K562 (cell line): Measurements from ENCODE around the gene CRTC3. TPM values are rescaled to one million over a fixed set of nuclear protein-coding genes. Genes with fewer than 3 reads are reported as not detected.

ENCODE experiments used
- ATAC-seq: fragments of 200-7000 bp; cut with Tn5 transposase; 3 replicates; pipeline ENCODE4 v1.9.1; 2020; ENCODE audit warnings: moderate library complexity
- BruUV-seq: library from RNA; stranded (reverse); fragments of 400-500 nt; replicated peaks from 2 replicates; lab custom pipeline; 2021; lab: Mats Ljungman, UMichigan
- CTCF ChIA-PET: fragments of 300-600 bp; formaldehyde crosslinking; extraction: SDS; loops from one replicate; lab custom pipeline; 2021; ENCODE audit warnings: low intra/inter-chr PET ratio; lab: Yijun Ruan, JAX
- POLR2A ChIA-PET: fragments of 300-600, 350-650 bp; sonication (Branson Sonifier 250); formaldehyde crosslinking; extraction: SDS; loops from one replicate; lab custom pipeline; 2021; ENCODE audit warnings: antibody characterized with exemption, inconsistent platforms; lab: Yijun Ruan, JAX
- DNase-seq, 4 experiments: peaks; one replicate each; pipeline versions ENCODE4 v3.0.0 to v3.0.0-alpha.2; 2011 to 2018; ENCODE audit warnings: low spot score in 3 of 4, mixed read lengths in 3 of 4; ENCODE audit errors: extremely low read depth in 1 of 4
- FAIRE-seq: peaks from 2 replicates; lab custom pipeline; 2011; peaks lifted over from hg19 to GRCh38; lab: Jason Lieb, UNC
- H2AFZ ChIP-seq: 2 replicates; pipeline ENCODE4 v1.6.0; 2011; ENCODE audit warnings: low read depth, low read length, control low read depth, inconsistent platforms
- H3K27ac ChIP-seq: fragments of 200-600 bp; 3 replicates; pipeline ENCODE4 v1.8.0; 2011; ENCODE audit warnings: low read depth, mild to moderate bottlenecking, control low read depth, inconsistent platforms, low read length, moderate library complexity, mixed read lengths; ENCODE audit errors: extremely low read depth
- H3K27me3 ChIP-seq, 2 experiments: fragments of 300-600 bp in 1 of 2; 2 replicates in 1 of 2; 3 replicates in 1 of 2; pipeline versions ENCODE4 v1.6.0 to v1.8.0; 2011; ENCODE audit warnings: inconsistent platforms in 2 of 2, low read length in 2 of 2, mild to moderate bottlenecking in 1 of 2, mixed read lengths in 1 of 2, moderate library complexity in 1 of 2; ENCODE audit not compliant: control insufficient read depth in 2 of 2, insufficient read depth in 2 of 2
- H3K36me3 ChIP-seq: fragments of 300-600 bp; 3 replicates; pipeline ENCODE4 v1.8.0; 2011; ENCODE audit warnings: mild to moderate bottlenecking, low read length, inconsistent platforms; ENCODE audit not compliant: control insufficient read depth, insufficient read depth
- H3K4me1 ChIP-seq, 2 experiments: fragments of 200-600 bp in 1 of 2; replicated peaks in 1 of 2; 2 replicates in 1 of 2; 3 replicates in 1 of 2; pipeline versions ENCODE4 v1.5.1 to v1.8.0; 2011; ENCODE audit warnings: inconsistent platforms in 2 of 2, low read length in 2 of 2, mild to moderate bottlenecking in 1 of 2, mixed read lengths in 1 of 2, moderate library complexity in 1 of 2; ENCODE audit not compliant: control insufficient read depth in 2 of 2, insufficient read depth in 2 of 2
- H3K4me2 ChIP-seq: 2 replicates; pipeline ENCODE4 v1.6.1; 2011; ENCODE audit warnings: low read length, control low read depth, inconsistent platforms, mixed read lengths; ENCODE audit not compliant: insufficient read depth
- H3K4me3 ChIP-seq: fragments of 200-600 bp; sonication (generic), shearing (Covaris generic); 2 replicates; pipeline ENCODE4 v1.5.1; 2016; ENCODE audit warnings: control low read depth, inconsistent platforms
- H3K79me2 ChIP-seq: fragments of 200-600 bp; 3 replicates; pipeline ENCODE4 v1.8.0; 2011; ENCODE audit warnings: low read length, inconsistent platforms; ENCODE audit not compliant: control insufficient read depth, insufficient read depth
- H3K9ac ChIP-seq, 2 experiments: 2 replicates each; pipeline versions ENCODE4 v1.6.0 to v1.6.1; 2011; ENCODE audit warnings: low read depth in 2 of 2, low read length in 2 of 2, control low read depth in 1 of 2, inconsistent platforms in 1 of 2, mild to moderate bottlenecking in 1 of 2, mixed read lengths in 1 of 2; ENCODE audit not compliant: insufficient read depth in 1 of 2
- H3K9me1 ChIP-seq: one replicate; pipeline ENCODE4 v1.6.0; 2011; ENCODE audit warnings: inconsistent platforms, mild to moderate bottlenecking, low read length, moderate library complexity; ENCODE audit not compliant: control insufficient read depth, insufficient read depth
- H3K9me3 ChIP-seq: replicated peaks from 2 replicates; pipeline ENCODE4 v1.5.1; 2011; ENCODE audit warnings: low read depth, low read length, inconsistent platforms; ENCODE audit not compliant: control insufficient read depth, insufficient read depth
- H4K20me1 ChIP-seq: replicated peaks from 2 replicates; pipeline ENCODE4 v1.6.1; 2011; ENCODE audit warnings: low read length, inconsistent platforms, mixed read lengths; ENCODE audit not compliant: control insufficient read depth, insufficient read depth
- E2F4 ChIP-seq: sonication (generic); formaldehyde crosslinking; IDR thresholded peaks from 2 replicates; pipeline ENCODE4 v1.8.0; 2022; ENCODE audit warnings: mild to moderate bottlenecking, low read depth, missing genetic modification reagents
- FOXM1 ChIP-seq, 2 experiments: fragments of 450-650 bp in 1 of 2; sonication (generic) in 1 of 2; formaldehyde crosslinking in 1 of 2; IDR thresholded peaks; 2 replicates each; pipeline versions ENCODE4 v1.6.1 to v1.9.0; 2017 to 2022; ENCODE audit warnings: low read depth in 2 of 2, mild to moderate bottlenecking in 2 of 2, missing genetic modification reagents in 1 of 2, moderate library complexity in 1 of 2
- ZNF184 ChIP-seq: sonication (generic); formaldehyde crosslinking; IDR thresholded peaks from 2 replicates; pipeline ENCODE4 v1.5.0; 2020; ENCODE audit warnings: missing genetic modification reagents
- ZNF431 ChIP-seq: sonication (generic); formaldehyde crosslinking; IDR thresholded peaks from 2 replicates; pipeline ENCODE4 v1.8.0; 2022; ENCODE audit warnings: mild to moderate bottlenecking, missing genetic modification reagents
- ZNF436 ChIP-seq: fragments of 250-450, 450-650 bp; sonication (Bioruptor Pico); formaldehyde crosslinking; IDR thresholded peaks from 2 replicates; pipeline ENCODE4 v1.7.0; 2020; ENCODE audit warnings: mild to moderate bottlenecking
- WGBS: fragments of 100-300 bp; shearing (Covaris generic); methylation state at CpG from one replicate; pipeline ENCODE4 v1.1.6; 2016; ENCODE audit warnings: low coverage, mixed read lengths; ENCODE audit not compliant: insufficient coverage; ENCODE audit errors: missing lambda C conversion rate; 5-methylcytosine and 5-hydroxymethylcytosine counted together
- in situ Hi-C: fragments of 300-500 bp; cut with MboI; formaldehyde crosslinking; loops from 4 replicates; pipeline ENCODE4 v1.15.0; 2018; ENCODE audit warnings: inconsistent platforms, mixed read lengths
- intact Hi-C: fragments of 100-400 bp; cut with micrococcal nuclease; formaldehyde crosslinking; loops from 2 replicates; pipeline ENCODE4 v1.14.2; 2022
- polyA plus RNA-seq, 8 experiments: library from polyadenylated mRNA; depleted of rRNA in 4 of 8; stranded (reverse) in 5 of 8; unstranded in 3 of 8; fragments of >200 nt; fragmentation: Nextera tagmentation in 2 of 8; fragmentation: Illumina TruSeq in 1 of 8; extraction: Ambion mirVana in 2 of 8; extraction: Trizol in 1 of 8; gene quantifications; 2 replicates each; pipeline versions ENCODE4 v1.2.1 to v1.2.3, GENCODE V29; 2011 to 2014; ENCODE audit warnings: inconsistent platforms in 1 of 8, missing spikeins in 1 of 8
- total RNA-seq, 7 experiments: library from RNA; depleted of rRNA in 6 of 7; stranded (reverse); fragments of >200 nt in 6 of 7; fragmentation: Illumina TruSeq in 2 of 7; extraction: Trizol in 2 of 7; gene quantifications; 2 replicates each; pipeline versions ENCODE4 v1.2.1 to v1.2.3, GENCODE V29; 2011 to 2021; ENCODE audit warnings: low replicate concordance in 1 of 7

The CRTC3 gene
- total and polyA plus RNA-seq, 9 of the 15 experiments (the other 6 are each of a cell fraction or from before 2014, with no cell fraction given) = 1.2 to 19.0 (median 11.6) TPM

GRCh38 chr15:90581771-90582352, 52.1 kb downstream of the CRTC3 start (continued):
- TF ChIP-seq ZNF431 = no peak

- ATAC-seq = no peak
- H3K4me1 ChIP-seq = peaks cover 0 to 2% of the 10 kb centered on the region in 2 experiments; a peak in 2 of 5 replicates
- no peaks in the 10 kb centered on the region for H3K9me1 ChIP-seq
- no peak for DNase-seq
- CTCF ChIA-PET = no interaction called here
- H3K27me3 ChIP-seq = no peaks in the 10 kb centered on the region
- no peak overlapping the region for H3K4me2 ChIP-seq
- BruUV-seq = no TSS peak
- intact Hi-C loops = no loop called here
- no peaks in the 10 kb centered on the region for H3K36me3 ChIP-seq
- 70% methylated on average over 2 of the region's 2 CpGs for WGBS
- no peak overlapping the region for H3K4me3 ChIP-seq
- FAIRE-seq = no peak
- H3K27ac ChIP-seq = no peak overlapping the region
- POLR2A ChIA-PET = interaction anchor here (0.8 to 1.6 kb wide), 3 partner anchors 11 to 18 kb away, joined by 3 to 7 read pairs (median 4); no protein-coding TSS in a partner anchor
- H3K9ac ChIP-seq = peak overlapping the region in 1 of 2 experiments; percentile 38; a peak in 1 of 4 replicates
- no peaks in the 10 kb centered on the region for H3K79me2 ChIP-seq
- TF ChIP-seq ZNF436 (CRISPR knock-in tag) (no peak), ZNF184 (no peak), E2F4 (no peak), FOXM1 (IDR thresholded peaks at IDR 0.05; ENCODE audit: low read depth) (no peak), FOXM1 (CRISPR knock-in tag; IDR thresholded peaks at IDR 0.05; ENCODE audit: low read depth) (no peak)
- in situ Hi-C loops = no loop called here
- H4K20me1 ChIP-seq = no peaks in the 10 kb centered on the region
- H3K9me3 ChIP-seq = no peaks in the 10 kb centered on the region
- H2AFZ ChIP-seq = no peak overlapping the region
Observed at GRCh38 chr15:90582553-90582952, 52.8 kb downstream of the CRTC3 start.
